ENCODE data around the gene ZBTB40.

- TF ChIP-seq POLR2A (IDR thresholded peaks at IDR 0.05; ENCODE audit: low read length) (no peak), GATA1 (IDR thresholded peaks at IDR 0.05; ENCODE audit: low read depth, low read length) (no peak)
Observed at GRCh38 chr1:22411589-22411988, 40.1 kb upstream of the ZBTB40 start.

Data from erythroblast (primary cell).